Gastrocnemius medialis (tissue), 4 donors: ENCODE data around the gene PDE6A. TPM values are rescaled to one million over a fixed set of nuclear protein-coding genes. Genes with fewer than 3 reads are reported as not detected.

Source experiments
- ATAC-seq, 2 donors: fragments of 150-250 bp; one replicate each; pipeline ENCODE4 v1.9.1; 2016
- DNase-seq, 2 donors: peaks; one replicate each; pipeline ENCODE4 v3.0.0-alpha.2; 2019
- H3K27ac ChIP-seq, 4 donors: fragments of 200-600 bp; sonication (generic); 1 replicate in 1 of 4; 2 replicates in 3 of 4; pipeline ENCODE4 v1.5.1; 2016 to 2018; ENCODE audit warnings: mild to moderate bottlenecking in 2 of 4, moderate library complexity in 1 of 4
- H3K27me3 ChIP-seq, 3 donors: fragments of 200-600 bp; sonication (generic) in 2 of 3; 1 replicate in 1 of 3; 2 replicates in 2 of 3; pipeline versions ENCODE4 v1.5.1 to v1.6.0; 2016 to 2019; ENCODE audit warnings: mild to moderate bottlenecking in 1 of 3, moderate library complexity in 1 of 3
- H3K36me3 ChIP-seq, 2 donors: fragments of 200-600 bp; sonication (generic) in 1 of 2; one replicate each; pipeline ENCODE4 v1.5.1; 2017 to 2018
- H3K4me1 ChIP-seq, 2 donors: fragments of 200-600 bp; sonication (generic) in 1 of 2; one replicate each; pipeline ENCODE4 v1.5.1; 2016 to 2017; ENCODE audit warnings: mild to moderate bottlenecking in 2 of 2
- H3K4me3 ChIP-seq, 4 donors: fragments of 200-600 bp; sonication (generic) in 3 of 4; 1 replicate in 1 of 4; 2 replicates in 3 of 4; pipeline ENCODE4 v1.5.1; 2016 to 2019; ENCODE audit warnings: mild to moderate bottlenecking in 2 of 4
- H3K9me3 ChIP-seq, 3 donors: fragments of 200-600 bp; sonication (generic) in 2 of 3; 1 replicate in 1 of 3; 2 replicates in 2 of 3; pipeline ENCODE4 v1.5.1; 2016 to 2019
- POLR2A ChIP-seq, 2 donors: fragments of 450-650 bp; IDR thresholded peaks; one replicate each; pipeline ENCODE4 v1.6.1; 2017; ENCODE audit warnings: antibody characterized with exemption in 2 of 2, mild to moderate bottlenecking in 2 of 2, moderate library complexity in 2 of 2
- in situ Hi-C, 4 donors: fragments of 200-750 bp; cut with MboI; loops; one replicate each; pipeline versions ENCODE4 v1.15.0 to v1.8.0; 2017; ENCODE audit warnings: low sequenced_read_pairs in 4 of 4
- intact Hi-C: fragments of 100-400 bp; cut with DNase I; formaldehyde crosslinking; loops from one replicate; pipeline ENCODE4 v1.15.1; 2023; ENCODE audit warnings: low total_unique reads
- total RNA-seq, 4 donors: library from RNA; depleted of rRNA; stranded (reverse); fragments of >200 nt; gene quantifications; one replicate each; pipeline versions ENCODE4 v1.1.0 to v1.2.3, GENCODE V29; 2016
- TF ChIP-seq, protein P1 (sequence below), 5 experiments: fragments of 450-650 bp in 3 of 5; fragments of 200-600 bp in 2 of 5; sonication (generic) in 2 of 5; IDR thresholded peaks in 4 of 5; conservative IDR thresholded peaks in 1 of 5; 1 replicate in 4 of 5; 2 replicates in 1 of 5; pipeline ENCODE4 v1.5.1; 2016 to 2019; ENCODE audit warnings: antibody characterized with exemption in 5 of 5, mild to moderate bottlenecking in 3 of 5, moderate library complexity in 3 of 5

Gene PDE6A
- total RNA-seq, 4 donors from 2014 or later = not detected

DNA sequence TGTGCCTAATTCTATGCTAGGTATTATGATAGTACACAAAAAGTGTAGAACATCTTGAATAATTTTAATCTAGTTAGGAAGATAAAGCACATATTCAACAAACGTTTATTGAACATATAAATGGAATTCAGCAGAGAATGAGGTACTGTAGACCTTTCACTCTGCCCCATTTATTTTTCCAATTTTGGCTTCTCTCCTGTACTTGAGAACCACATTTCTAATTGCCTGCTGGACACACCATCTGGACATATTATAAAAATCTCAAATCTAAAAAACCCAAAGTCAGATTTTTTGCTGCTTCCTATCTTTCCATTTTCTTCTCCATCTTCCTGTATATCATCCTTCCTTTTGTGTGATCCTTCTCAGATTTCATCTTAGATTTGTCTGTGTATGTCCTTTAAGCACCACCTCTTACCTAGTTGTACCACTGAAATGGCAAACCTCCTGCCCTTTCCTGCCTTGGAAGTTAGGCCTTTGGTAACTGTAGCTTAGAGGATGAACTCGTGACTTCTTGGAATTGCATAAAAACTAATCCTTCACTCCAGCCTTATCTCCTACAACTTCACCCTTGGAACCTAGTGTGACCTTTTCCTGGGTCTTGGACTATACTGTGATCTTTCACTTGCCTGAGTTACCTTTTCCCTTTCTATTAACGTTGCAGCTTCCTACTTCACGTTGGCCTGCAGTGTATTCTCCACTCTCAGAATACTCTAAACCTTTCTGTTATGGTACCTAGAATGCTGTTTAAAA lies 24.8 kb upstream of the PDE6A start:
- no peak for TF ChIP-seq POLR2A (IDR thresholded peaks at IDR 0.05)
- TF ChIP-seq, protein P1, sequence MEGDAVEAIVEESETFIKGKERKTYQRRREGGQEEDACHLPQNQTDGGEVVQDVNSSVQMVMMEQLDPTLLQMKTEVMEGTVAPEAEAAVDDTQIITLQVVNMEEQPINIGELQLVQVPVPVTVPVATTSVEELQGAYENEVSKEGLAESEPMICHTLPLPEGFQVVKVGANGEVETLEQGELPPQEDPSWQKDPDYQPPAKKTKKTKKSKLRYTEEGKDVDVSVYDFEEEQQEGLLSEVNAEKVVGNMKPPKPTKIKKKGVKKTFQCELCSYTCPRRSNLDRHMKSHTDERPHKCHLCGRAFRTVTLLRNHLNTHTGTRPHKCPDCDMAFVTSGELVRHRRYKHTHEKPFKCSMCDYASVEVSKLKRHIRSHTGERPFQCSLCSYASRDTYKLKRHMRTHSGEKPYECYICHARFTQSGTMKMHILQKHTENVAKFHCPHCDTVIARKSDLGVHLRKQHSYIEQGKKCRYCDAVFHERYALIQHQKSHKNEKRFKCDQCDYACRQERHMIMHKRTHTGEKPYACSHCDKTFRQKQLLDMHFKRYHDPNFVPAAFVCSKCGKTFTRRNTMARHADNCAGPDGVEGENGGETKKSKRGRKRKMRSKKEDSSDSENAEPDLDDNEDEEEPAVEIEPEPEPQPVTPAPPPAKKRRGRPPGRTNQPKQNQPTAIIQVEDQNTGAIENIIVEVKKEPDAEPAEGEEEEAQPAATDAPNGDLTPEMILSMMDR (IDR thresholded peaks at IDR 0.05 in 4 of 5, conservative IDR thresholded peaks at IDR 0.05 in 1 of 5) = no peak
- in situ Hi-C loops (no loop called here), intact Hi-C loops (no loop called here)
- Histone ChIP-seq H3K4me1 (no peaks in the 10 kb centered on the region), H3K36me3 (no peaks in the 10 kb centered on the region), H3K27ac (no peak overlapping the region), H3K9me3 (no peaks in the 10 kb centered on the region), H3K4me3 (no peak overlapping the region), H3K27me3 (no peaks in the 10 kb centered on the region)
- DNase-seq = no peak
- ATAC-seq = no peak

DNA sequence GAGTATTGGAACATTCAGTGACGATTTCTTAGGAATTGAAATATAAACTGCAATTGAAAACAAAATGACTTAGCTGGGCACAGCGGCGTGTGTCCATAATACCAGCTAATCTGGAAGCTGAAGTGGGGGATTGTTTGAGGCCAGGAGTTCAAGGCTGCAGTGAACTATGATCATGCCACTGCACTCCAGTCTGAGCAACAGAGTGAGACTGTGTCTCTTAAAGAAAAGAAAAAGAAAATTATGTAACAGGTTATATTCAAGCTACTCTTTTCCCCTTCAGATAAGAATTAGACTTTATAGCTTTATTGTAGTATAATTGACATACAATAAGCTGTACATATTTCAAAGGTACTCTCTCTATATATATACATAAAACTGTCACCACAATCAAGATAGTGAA lies 22.4 kb upstream of the PDE6A start:
- no peak for TF ChIP-seq POLR2A (IDR thresholded peaks at IDR 0.05)
- TF ChIP-seq, protein P1 (IDR thresholded peaks at IDR 0.05 in 4 of 5, conservative IDR thresholded peaks at IDR 0.05 in 1 of 5) = no peak
- intact Hi-C loops (no loop called here), in situ Hi-C loops (no loop called here)
- Histone ChIP-seq H3K9me3 (no peaks in the 10 kb centered on the region), H3K27ac (no peak overlapping the region), H3K27me3 (no peaks in the 10 kb centered on the region), H3K4me3 (no peak overlapping the region), H3K4me1 (no peaks in the 10 kb centered on the region), H3K36me3 (no peaks in the 10 kb centered on the region)
- ATAC-seq (no peak), DNase-seq (no peak)

DNA sequence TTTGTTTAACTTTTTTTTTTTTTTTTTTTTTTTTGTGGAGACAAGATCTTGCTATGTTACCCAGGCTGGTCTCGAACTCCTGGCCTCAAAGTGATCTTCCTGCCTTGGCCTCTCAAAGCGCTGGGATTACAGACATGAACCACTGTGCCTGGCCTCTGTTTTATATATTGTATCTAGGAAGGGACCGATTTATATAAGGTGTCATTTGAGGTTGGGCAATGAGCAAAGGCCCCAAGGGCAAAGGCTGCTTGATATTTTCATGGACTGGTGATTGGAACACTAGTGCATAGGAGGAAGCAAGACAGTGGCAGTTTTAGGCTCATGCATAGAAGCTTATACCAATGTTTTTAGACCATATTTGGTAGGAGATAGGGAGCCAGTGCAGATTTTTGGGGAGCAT lies 19.1 kb upstream of the PDE6A start:
- H3K27me3 ChIP-seq = no peaks in the 10 kb centered on the region
- in situ Hi-C loops = no loop called here
- no peaks in the 10 kb centered on the region for H3K36me3 ChIP-seq
- no peak for ATAC-seq
- H3K9me3 ChIP-seq = no peaks in the 10 kb centered on the region
- TF ChIP-seq, protein P1 (IDR thresholded peaks at IDR 0.05 in 4 of 5, conservative IDR thresholded peaks at IDR 0.05 in 1 of 5) = no peak
- no peak for TF ChIP-seq POLR2A (IDR thresholded peaks at IDR 0.05)
- no peak overlapping the region for H3K27ac ChIP-seq
- H3K4me1 ChIP-seq = peaks cover 8 to 15% of the 10 kb centered on the region in 2 donors
- no peak overlapping the region for H3K4me3 ChIP-seq
- intact Hi-C loops = loop anchor here (5.0 kb wide), 1 partner anchor 106 kb away; no protein-coding TSS in a partner anchor
- no peak for DNase-seq

DNA sequence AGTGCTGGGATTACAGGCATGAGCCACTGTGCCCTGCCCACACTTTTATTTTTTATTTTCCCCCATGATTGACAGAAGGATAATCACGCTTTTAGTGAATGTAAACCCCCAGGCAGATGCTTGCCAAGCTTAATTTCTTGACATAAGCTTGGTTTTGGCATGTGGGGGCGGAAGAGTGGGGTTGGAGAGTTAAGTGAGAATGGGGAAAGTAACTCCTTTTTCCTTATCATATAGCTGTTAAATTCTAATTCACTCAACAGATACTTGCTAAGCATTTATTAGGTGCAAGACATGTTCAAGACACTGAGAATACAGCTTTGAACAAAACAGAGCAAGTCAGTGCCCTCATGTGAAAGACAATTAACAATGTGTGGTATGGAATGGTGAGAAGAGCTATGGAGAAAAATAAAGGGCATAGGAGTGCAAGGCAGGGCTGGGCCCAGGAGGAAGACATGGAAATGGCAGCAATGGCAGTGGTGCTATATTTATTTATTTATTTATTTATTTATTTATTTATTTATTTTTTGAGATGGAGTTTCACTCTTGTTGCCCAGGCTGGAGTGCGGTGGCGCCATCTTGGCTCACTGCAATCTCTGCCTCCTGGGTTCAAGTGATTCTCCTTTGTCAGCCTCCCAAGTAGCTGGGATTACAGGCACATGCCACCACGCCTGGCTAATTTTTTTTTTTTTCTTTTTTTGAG lies 18.2 kb upstream of the PDE6A start:
- no peaks in the 10 kb centered on the region for H3K9me3 ChIP-seq
- no peak for TF ChIP-seq POLR2A (IDR thresholded peaks at IDR 0.05)
- TF ChIP-seq, protein P1 (IDR thresholded peaks at IDR 0.05 in 4 of 5, conservative IDR thresholded peaks at IDR 0.05 in 1 of 5) = no peak
- H3K4me1 ChIP-seq = peaks cover 8 to 15% of the 10 kb centered on the region in 2 donors
- H3K27ac ChIP-seq = no peak overlapping the region
- intact Hi-C loops (loop anchor here (5.0 kb wide), 1 partner anchor 105 kb away; no protein-coding TSS in a partner anchor), in situ Hi-C loops (no loop called here)
- H3K27me3 ChIP-seq = no peaks in the 10 kb centered on the region
- no peaks in the 10 kb centered on the region for H3K36me3 ChIP-seq
- DNase-seq (no peak), ATAC-seq (no peak)
- H3K4me3 ChIP-seq = no peak overlapping the region
